Retina (tissue), 1 donor: ENCODE measurements around the gene GRAMD1A.
"Not testable (repeated sequence)": the region's sequence is repeated elsewhere in the genome, so short reads cannot be mapped to it uniquely, and the experiment has no call there.

Experiments
- DNase-seq: peaks from one replicate; pipeline ENCODE4 v3.0.0-alpha.2; 2016

Gene GRAMD1A

GRCh38 chr19:35038623-35039512 lies 38.7 kb downstream of the GRAMD1A start:
- DNase-seq, result no peak

GRCh38 chr19:35039881-35040825 lies 40.0 kb downstream of the GRAMD1A start:
- no peak for DNase-seq

GRCh38 chr19:35040826-35041547 lies 40.9 kb downstream of the GRAMD1A start:
- no peak for DNase-seq

- no peak for DNase-seq
Observed at GRCh38 chr19:35041548-35042055, 41.5 kb downstream of the GRAMD1A start, which contains the start of gene HPN. TSS of gene HPN (plus strand) at chr19:35041721. CDS start at chr19:35042507, 786 bp downstream.

- DNase-seq, result no peak
Observed at GRCh38 chr19:35042056-35042730, 42.1 kb downstream of the GRAMD1A start.

- DNase-seq, result no peak
Observed at GRCh38 chr19:35042954-35043604, 43.0 kb downstream of the GRAMD1A start.

- no peak for DNase-seq
Observed at GRCh38 chr19:35043906-35044305, 43.8 kb downstream of the GRAMD1A start.

GRCh38 chr19:35044317-35045117 lies 44.4 kb downstream of the GRAMD1A start:
- peak; percentile 89 for DNase-seq

- DNase-seq, result no peak
Observed at GRCh38 chr19:35045667-35046300, 45.7 kb downstream of the GRAMD1A start.

- DNase-seq, result no peak
Observed at GRCh38 chr19:35046461-35046860, 46.3 kb downstream of the GRAMD1A start.

GRCh38 chr19:35048911-35049411 lies 48.8 kb downstream of the GRAMD1A start:
- no peak for DNase-seq

- DNase-seq, result no peak
Observed at GRCh38 chr19:35049456-35049855, 49.3 kb downstream of the GRAMD1A start.

GRCh38 chr19:35050662-35051061 lies 50.5 kb downstream of the GRAMD1A start:
- not testable (repeated sequence) for DNase-seq

GRCh38 chr19:35051268-35051667 lies 51.1 kb downstream of the GRAMD1A start:
- DNase-seq, result not testable (repeated sequence)

- no peak for DNase-seq
Observed at GRCh38 chr19:35051796-35052195, 51.7 kb downstream of the GRAMD1A start.

GRCh38 chr19:35052599-35053190 lies 52.6 kb downstream of the GRAMD1A start:
- no peak for DNase-seq

GRCh38 chr19:35053667-35054293 lies 53.7 kb downstream of the GRAMD1A start:
- DNase-seq, result no peak

- no peak for DNase-seq
Observed at GRCh38 chr19:35054626-35055025, 54.5 kb downstream of the GRAMD1A start.

- DNase-seq, result no peak
Observed at GRCh38 chr19:35055715-35056179, 55.6 kb downstream of the GRAMD1A start.
